ENCODE data around the gene NME2.

The NME2 gene

GRCh38 chr17:51159604-51160003, 6.6 kb upstream of the NME2 start:
- Histone ChIP-seq H3K4me1 (ENCODE audit: control insufficient read depth, insufficient read depth, low read length) (no peaks in the 10 kb centered on the region), H3K36me3 (ENCODE audit: control insufficient read depth in 2 of 2, insufficient read depth in 1 of 2, low read length in 2 of 2) (peaks cover 68 to 81% of the 10 kb centered on the region in 2 experiments), H3K9me3 (ENCODE audit: control insufficient read depth, insufficient read depth, low read depth, low read length) (no peaks in the 10 kb centered on the region), H3K4me3 (ENCODE audit: low read depth, low read length) (no peak overlapping the region), H3K27ac (ENCODE audit: extremely low read depth, low read depth, low read length) (no peak overlapping the region)
- peak; percentile 51; the same call in 1 of the 2 replicates for TF ChIP-seq ZNF133 (tag by site-specific recombination; IDR thresholded peaks at IDR 0.05)
- TF ChIP-seq ZNF132 (tag by site-specific recombination; IDR thresholded peaks at IDR 0.05; ENCODE audit: borderline replicate concordance): no peak
- no peak for TF ChIP-seq ZXDB (tag by site-specific recombination; IDR thresholded peaks at IDR 0.05)
- TF ChIP-seq YY1 (tag by site-specific recombination; IDR thresholded peaks at IDR 0.05): no peak
- peak; percentile 36; the same call in 1 of the 2 replicates for TF ChIP-seq ZNF664 (tag by site-specific recombination; IDR thresholded peaks at IDR 0.05)
- POLR2A ChIA-PET: interaction anchor here (0.6 to 0.7 kb wide), 2 partner anchors 83 to 90 kb away, joined by 4 read pairs; no protein-coding TSS in a partner anchor
- CTCF ChIA-PET: no interaction called here

- CTCF ChIA-PET: interaction anchor here (0.7 to 2.3 kb wide), 2 partner anchors 8 to 119 kb away, joined by 4 to 7 read pairs; partner anchors contain the start of gene NME1
These were observed 4.7 kb upstream of the NME2 start for GRCh38 chr17:51161541-51161940.

GRCh38 chr17:51164911-51165679, 1.1 kb upstream of the NME2 start:
- peak overlapping the region; percentile 88 for H3K4me3 ChIP-seq (ENCODE audit: low read depth, low read length)
- POLR2A ChIA-PET: interaction anchor here (1.0 to 3.0 kb wide), 3 partner anchors 11 to 298 kb away, joined by 4 to 36 read pairs (median 4); partner anchors contain the start of genes NME1 and TOB1
- CTCF ChIA-PET: interaction anchor here (0.5 to 2.0 kb wide), 4 partner anchors 9 to 382 kb away, joined by 4 to 10 read pairs (median 6); partner anchors contain the start of gene NME1
- peaks cover 61 to 64% of the 10 kb centered on the region in 2 experiments for H3K36me3 ChIP-seq (ENCODE audit: control insufficient read depth in 2 of 2, insufficient read depth in 1 of 2, low read length in 2 of 2)
- H3K27ac ChIP-seq (ENCODE audit: extremely low read depth, low read depth, low read length): no peak overlapping the region; the same call in 1 of the 2 replicates
- H3K9me3 ChIP-seq (ENCODE audit: control insufficient read depth, insufficient read depth, low read depth, low read length): no peaks in the 10 kb centered on the region
- 0 out of 2 replicates have a peak, but pooled peaks cover 5% of the 10 kb centered on the region for H3K4me1 ChIP-seq (ENCODE audit: control insufficient read depth, insufficient read depth, low read length)
- TF ChIP-seq SCRT2 (tag by site-specific recombination; IDR thresholded peaks at IDR 0.05) (peak; percentile 72; the same call in 1 of the 2 replicates), ZNF146 (tag by site-specific recombination; IDR thresholded peaks at IDR 0.05) (no peak), HOXA7 (CRISPR knock-in tag; IDR thresholded peaks at IDR 0.05; ENCODE audit: borderline replicate concordance) (no peak), INSM2 (tag by site-specific recombination; IDR thresholded peaks at IDR 0.05) (no peak), ZNF157 (tag by site-specific recombination; IDR thresholded peaks at IDR 0.05) (no peak), ZNF626 (tag by site-specific recombination; IDR thresholded peaks at IDR 0.05) (no peak), ZNF555 (tag by site-specific recombination; conservative IDR thresholded peaks at IDR 0.05) (no peak), ZNF112 (tag by site-specific recombination; IDR thresholded peaks at IDR 0.05) (no peak), ZIC2 (tag by site-specific recombination; IDR thresholded peaks at IDR 0.05) (peak; percentile 6; the same call in 1 of the 2 replicates), ZFP41 (tag by site-specific recombination; IDR thresholded peaks at IDR 0.05; ENCODE audit: borderline replicate concordance) (no peak), TSHZ1 (tag by site-specific recombination; IDR thresholded peaks at IDR 0.05; ENCODE audit: borderline replicate concordance) (no peak), ZNF174 (tag by site-specific recombination; IDR thresholded peaks at IDR 0.05) (no peak), ZNF600 (tag by site-specific recombination; IDR thresholded peaks at IDR 0.05) (no peak)
- TF ChIP-seq, protein P1, sequence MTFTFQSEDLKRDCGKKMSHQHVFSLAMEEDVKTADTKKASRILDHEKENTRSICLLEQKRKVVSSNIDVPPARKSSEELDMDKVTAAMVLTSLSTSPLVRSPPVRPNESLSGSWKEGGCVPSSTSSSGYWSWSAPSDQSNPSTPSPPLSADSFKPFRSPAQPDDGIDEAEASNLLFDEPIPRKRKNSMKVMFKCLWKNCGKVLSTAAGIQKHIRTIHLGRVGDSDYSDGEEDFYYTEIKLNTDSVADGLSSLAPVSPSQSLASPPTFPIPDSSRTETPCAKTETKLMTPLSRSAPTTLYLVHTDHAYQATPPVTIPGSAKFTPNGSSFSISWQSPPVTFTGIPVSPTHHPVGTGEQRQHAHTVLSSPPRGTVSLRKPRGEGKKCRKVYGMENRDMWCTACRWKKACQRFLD (tag by site-specific recombination; IDR thresholded peaks at IDR 0.05): no peak
- TF ChIP-seq, protein P2, sequence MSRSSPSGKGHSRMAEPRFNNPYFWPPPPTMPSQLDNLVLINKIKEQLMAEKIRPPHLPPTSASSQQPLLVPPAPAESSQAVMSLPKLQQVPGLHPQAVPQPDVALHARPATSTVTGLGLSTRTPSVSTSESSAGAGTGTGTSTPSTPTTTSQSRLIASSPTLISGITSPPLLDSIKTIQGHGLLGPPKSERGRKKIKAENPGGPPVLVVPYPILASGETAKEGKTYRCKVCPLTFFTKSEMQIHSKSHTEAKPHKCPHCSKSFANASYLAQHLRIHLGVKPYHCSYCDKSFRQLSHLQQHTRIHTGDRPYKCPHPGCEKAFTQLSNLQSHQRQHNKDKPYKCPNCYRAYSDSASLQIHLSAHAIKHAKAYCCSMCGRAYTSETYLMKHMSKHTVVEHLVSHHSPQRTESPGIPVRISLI (tag by site-specific recombination; IDR thresholded peaks at IDR 0.05): no peak

More at GRCh38 chr17:51161541-51161940, 4.7 kb upstream of the NME2 start:
- no peak overlapping the region for H3K4me3 ChIP-seq (ENCODE audit: low read depth, low read length)
- no peak overlapping the region for H3K27ac ChIP-seq (ENCODE audit: extremely low read depth, low read depth, low read length)
- H3K36me3 ChIP-seq (ENCODE audit: control insufficient read depth in 2 of 2, insufficient read depth in 1 of 2, low read length in 2 of 2): peaks cover 64 to 68% of the 10 kb centered on the region in 2 experiments
- H3K4me1 ChIP-seq (ENCODE audit: control insufficient read depth, insufficient read depth, low read length): no peaks in the 10 kb centered on the region
- TF ChIP-seq ZNF792 (tag by site-specific recombination; IDR thresholded peaks at IDR 0.05) (no peak), ZBTB17 (tag by site-specific recombination; IDR thresholded peaks at IDR 0.05) (0 out of 2 replicates have a peak, but pooled peaks have one; percentile 35)
- POLR2A ChIA-PET: interaction anchor here (1.9 kb wide), 1 partner anchor 8 kb away, joined by 10 read pairs; the partner anchor contains the start of gene NME1
- no peaks in the 10 kb centered on the region for H3K9me3 ChIP-seq (ENCODE audit: control insufficient read depth, insufficient read depth, low read depth, low read length)
